HG03469 (cell line): ENCODE measurements around the gene LY6G6C.

Experiments used
- ATAC-seq: cut with Tn5 transposase; IDR thresholded peaks from one replicate; pipeline ENCODE4 v1.9.1; 2021; ENCODE audit warnings: mild to moderate bottlenecking, moderate library complexity, moderate number of reproducible peaks; ENCODE audit not compliant: unreplicated experiment

The LY6G6C gene

GRCh38 chr6:31742894-31743293, 21.3 kb upstream of the LY6G6C start:
- ATAC-seq: no peak

GRCh38 chr6:31741815-31742214, 20.3 kb upstream of the LY6G6C start:
- ATAC-seq: no peak

- ATAC-seq: no peak
Measured at GRCh38 chr6:31740397-31741223, 19.1 kb upstream of the LY6G6C start.

- peak; percentile 57 for ATAC-seq
Measured at GRCh38 chr6:31739639-31740396, 18.3 kb upstream of the LY6G6C start, which contains the start of gene MSH5. TSS of gene MSH5 (plus strand) at chr6:31740005. CDS start at chr6:31740467, 462 bp downstream.

- ATAC-seq: no peak
Measured at GRCh38 chr6:31737991-31738979, 16.7 kb upstream of the LY6G6C start.

GRCh38 chr6:31737315-31737990, 15.9 kb upstream of the LY6G6C start:
- ATAC-seq: no peak

GRCh38 chr6:31736768-31737314, 15.3 kb upstream of the LY6G6C start:
- ATAC-seq: no peak

- no peak for ATAC-seq
Measured at GRCh38 chr6:31736021-31736767, 14.6 kb upstream of the LY6G6C start, which contains the start of gene CLIC1. TSS of gene CLIC1 (minus strand) at chr6:31736530. CDS start at chr6:31736300, 230 bp downstream.

- no peak for ATAC-seq
Measured at GRCh38 chr6:31734821-31735406, 13.4 kb upstream of the LY6G6C start.

- no peak for ATAC-seq
Measured at GRCh38 chr6:31734247-31734820, 12.8 kb upstream of the LY6G6C start.

GRCh38 chr6:31733734-31734133, 12.2 kb upstream of the LY6G6C start:
- ATAC-seq: no peak

- no peak for ATAC-seq
Measured at GRCh38 chr6:31732029-31732428, 10.5 kb upstream of the LY6G6C start.

- ATAC-seq: no peak
Measured at GRCh38 chr6:31730631-31731086, 9.1 kb upstream of the LY6G6C start.

- no peak for ATAC-seq
Measured at GRCh38 chr6:31729979-31730630, 8.6 kb upstream of the LY6G6C start.

- ATAC-seq: no peak
Measured at GRCh38 chr6:31729515-31729978, 8.0 kb upstream of the LY6G6C start.

- ATAC-seq: no peak
Measured at GRCh38 chr6:31728767-31729514, 7.4 kb upstream of the LY6G6C start, which contains the start of gene DDAH2. TSS of gene DDAH2 (minus strand) at chr6:31729299. CDS start at chr6:31729161, 138 bp downstream.
